Mesenchymal stem cell (in vitro differentiated cells and primary cell): Measurements from ENCODE around the gene AHNAK2.
"Not testable (repeated sequence)": the region's sequence is repeated elsewhere in the genome, so short reads cannot be mapped to it uniquely, and the experiment has no call there.

Experiments used
- DNase-seq: peaks from one replicate; pipeline ENCODE4 v3.0.0-alpha.2; 2013
- H2AFZ ChIP-seq: one replicate; pipeline ENCODE4 v1.6.1; 2013; ENCODE audit warnings: low read depth, mild to moderate bottlenecking, control low read depth, inconsistent platforms, low read length, moderate library complexity
- H2AK5ac ChIP-seq: 2 replicates; pipeline ENCODE4 v1.6.1; 2013; ENCODE audit warnings: low read length, moderate library complexity, mild to moderate bottlenecking, inconsistent platforms; ENCODE audit not compliant: severe bottlenecking
- H2BK120ac ChIP-seq: one replicate; pipeline ENCODE4 v1.6.1; 2013; ENCODE audit warnings: low read depth, mild to moderate bottlenecking, inconsistent platforms, low read length, moderate library complexity
- H2BK12ac ChIP-seq, 2 experiments: one replicate each; pipeline ENCODE4 v1.6.1; 2013; ENCODE audit warnings: inconsistent platforms in 2 of 2, low read length in 2 of 2, mild to moderate bottlenecking in 2 of 2, moderate library complexity in 2 of 2, control low read depth in 1 of 2
- H2BK15ac ChIP-seq: one replicate; pipeline ENCODE4 v1.6.1; 2013; ENCODE audit warnings: mild to moderate bottlenecking, low read depth, inconsistent platforms; ENCODE audit not compliant: poor library complexity, severe bottlenecking
- H2BK5ac ChIP-seq: 2 replicates; pipeline ENCODE4 v1.6.1; 2013; ENCODE audit warnings: low read depth, mild to moderate bottlenecking, low read length, control low read depth, inconsistent platforms; ENCODE audit not compliant: poor library complexity, severe bottlenecking
- H3K14ac ChIP-seq, 2 experiments: one replicate each; pipeline ENCODE4 v1.6.1; 2013; ENCODE audit warnings: inconsistent platforms in 2 of 2, low read length in 2 of 2, control low read depth in 1 of 2, mild to moderate bottlenecking in 1 of 2, moderate library complexity in 1 of 2
- H3K18ac ChIP-seq, 2 experiments: one replicate each; pipeline ENCODE4 v1.6.1; 2013; ENCODE audit warnings: inconsistent platforms in 2 of 2, low read length in 2 of 2, control low read depth in 1 of 2, low read depth in 1 of 2, mild to moderate bottlenecking in 1 of 2
- H3K23ac ChIP-seq, 2 experiments: one replicate each; pipeline ENCODE4 v1.6.1; 2013; ENCODE audit warnings: inconsistent platforms in 2 of 2, low read length in 2 of 2, mild to moderate bottlenecking in 2 of 2, moderate library complexity in 2 of 2, control low read depth in 1 of 2
- H3K27ac ChIP-seq: 2 replicates; pipeline ENCODE4 v1.5.1; 2013; ENCODE audit warnings: mild to moderate bottlenecking, moderate library complexity, low read length, control low read depth, inconsistent platforms; ENCODE audit not compliant: poor library complexity, severe bottlenecking
- H3K27me3 ChIP-seq, 2 experiments: 2 replicates each; pipeline versions ENCODE4 v1.6.1 to v1.7.0; 2013; ENCODE audit warnings: low read length in 2 of 2, mild to moderate bottlenecking in 2 of 2, moderate library complexity in 2 of 2, control low read depth in 1 of 2, inconsistent platforms in 1 of 2; ENCODE audit not compliant: control insufficient read depth in 1 of 2, insufficient read depth in 1 of 2
- H3K36me3 ChIP-seq, 2 experiments: 2 replicates each; pipeline versions ENCODE4 v1.6.1 to v1.7.0; 2013; ENCODE audit warnings: low read length in 2 of 2, control low read depth in 1 of 2, inconsistent platforms in 1 of 2, low read depth in 1 of 2, mild to moderate bottlenecking in 1 of 2; ENCODE audit not compliant: insufficient read depth in 2 of 2, control insufficient read depth in 1 of 2
- H3K4ac ChIP-seq, 2 experiments: one replicate each; pipeline ENCODE4 v1.6.1; 2013; ENCODE audit warnings: inconsistent platforms in 2 of 2, low read length in 2 of 2, mild to moderate bottlenecking in 2 of 2, moderate library complexity in 2 of 2, control low read depth in 1 of 2, low read depth in 1 of 2
- H3K4me1 ChIP-seq: 2 replicates; pipeline ENCODE4 v1.6.1; 2013; ENCODE audit warnings: low read depth, low read length, control low read depth; ENCODE audit not compliant: control insufficient read depth, insufficient read depth
- H3K4me2 ChIP-seq: 2 replicates; pipeline ENCODE4 v1.6.1; 2013; ENCODE audit warnings: low read length, mild to moderate bottlenecking, inconsistent platforms; ENCODE audit not compliant: poor library complexity, severe bottlenecking
- H3K4me3 ChIP-seq, 2 experiments: 2 replicates each; pipeline versions ENCODE4 v1.5.1 to v1.7.0; 2013; ENCODE audit warnings: low read length in 2 of 2, mild to moderate bottlenecking in 2 of 2, control low read depth in 1 of 2, low read depth in 1 of 2; ENCODE audit not compliant: insufficient read depth in 1 of 2
- H3K79me1 ChIP-seq: replicated peaks from 2 replicates; pipeline ENCODE4 v1.6.1; 2013; ENCODE audit warnings: mild to moderate bottlenecking, control low read depth, low read length, inconsistent platforms; ENCODE audit not compliant: poor library complexity, severe bottlenecking
- H3K9ac ChIP-seq: 2 replicates; pipeline ENCODE4 v1.7.0; 2013; ENCODE audit warnings: mild to moderate bottlenecking, low read length, moderate library complexity
- H3K9me3 ChIP-seq: 2 replicates; pipeline ENCODE4 v1.7.0; 2013; ENCODE audit warnings: mild to moderate bottlenecking, low read length; ENCODE audit not compliant: control insufficient read depth
- H4K8ac ChIP-seq: one replicate; pipeline ENCODE4 v1.6.1; 2013; ENCODE audit warnings: inconsistent platforms, mild to moderate bottlenecking, low read length, moderate library complexity
- H4K91ac ChIP-seq: one replicate; pipeline ENCODE4 v1.6.1; 2013; ENCODE audit warnings: mild to moderate bottlenecking, low read length, inconsistent platforms
- WGBS: methylation state at CpG from one replicate; pipeline ENCODE4 v1.1.7; 2013; ENCODE audit warnings: mixed read lengths; 5-methylcytosine and 5-hydroxymethylcytosine counted together

AHNAK2 gene

GRCh38 chr14:104912053-104912452, 66.1 kb downstream of the AHNAK2 start:
- H3K9me3 ChIP-seq, result peaks cover 18% of the 10 kb centered on the region
- H4K91ac ChIP-seq, result no peak overlapping the region
- peaks cover 6 to 47% of the 10 kb centered on the region in 2 experiments for H3K27me3 ChIP-seq
- H3K9ac ChIP-seq, result no peak overlapping the region
- no peak overlapping the region for H3K4me2 ChIP-seq
- no peak overlapping the region for H3K27ac ChIP-seq
- H2BK5ac ChIP-seq, result no peak overlapping the region
- no peaks in the 10 kb centered on the region for H3K79me1 ChIP-seq
- no peak overlapping the region for H3K4me3 ChIP-seq
- no peak overlapping the region for H3K14ac ChIP-seq
- no peak overlapping the region for H2AFZ ChIP-seq
- H2BK120ac ChIP-seq, result no peak overlapping the region
- no peaks in the 10 kb centered on the region for H3K36me3 ChIP-seq
- no peak overlapping the region for H3K4ac ChIP-seq
- no peak overlapping the region for H3K18ac ChIP-seq
- WGBS, result 83% methylated on average over 3 of the region's 3 CpGs
- no peak overlapping the region for H2BK12ac ChIP-seq
- no peak overlapping the region for H2BK15ac ChIP-seq
- no peak overlapping the region for H3K23ac ChIP-seq
- no peak for DNase-seq
- no peak overlapping the region for H2AK5ac ChIP-seq
- H4K8ac ChIP-seq, result no peak overlapping the region
- peaks cover 1% of the 10 kb centered on the region for H3K4me1 ChIP-seq

DNA sequence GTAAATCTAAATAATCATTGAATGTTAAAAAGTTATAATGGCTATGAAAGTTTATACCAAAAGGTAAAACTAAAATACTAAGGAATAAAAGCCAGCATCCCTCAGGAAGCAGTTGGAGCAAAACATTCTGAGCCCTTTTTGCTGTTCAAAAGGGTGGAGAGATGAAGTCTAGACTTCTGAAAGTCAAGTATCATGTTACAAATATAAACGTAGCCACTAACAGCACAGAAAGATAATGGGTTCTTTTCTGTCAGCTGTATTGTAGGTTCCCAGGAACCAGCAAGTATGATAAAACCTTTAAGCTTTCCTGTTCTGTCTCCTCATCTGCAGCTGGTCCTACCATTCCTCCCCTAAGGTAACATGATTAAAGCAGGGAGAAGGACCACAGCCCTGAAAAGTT, 69.9 kb downstream of the AHNAK2 start:
- no peaks in the 10 kb centered on the region for H3K79me1 ChIP-seq

GRCh38 chr14:104905579-104905933, 72.6 kb downstream of the AHNAK2 start:
- H2AFZ ChIP-seq, result not testable (repeated sequence)

More for the DNA sequence above, 69.9 kb downstream of the AHNAK2 start:
- H2AFZ ChIP-seq, result no peak overlapping the region
- no peak overlapping the region for H2BK12ac ChIP-seq
- no peak overlapping the region for H3K18ac ChIP-seq
- H3K9me3 ChIP-seq, result peaks cover 35% of the 10 kb centered on the region
- no peaks in the 10 kb centered on the region for H3K36me3 ChIP-seq
- no peak overlapping the region for H2BK120ac ChIP-seq
- H2AK5ac ChIP-seq, result no peak overlapping the region
- H3K4me3 ChIP-seq, result no peak overlapping the region
- no peak overlapping the region for H3K23ac ChIP-seq
- no peak overlapping the region for H2BK15ac ChIP-seq
- H3K4me1 ChIP-seq, result peaks cover 1% of the 10 kb centered on the region
- H3K27me3 ChIP-seq, result peaks cover 8 to 36% of the 10 kb centered on the region in 2 experiments
- no peak overlapping the region for H3K14ac ChIP-seq
- H2BK5ac ChIP-seq, result no peak overlapping the region
- no peak overlapping the region for H4K91ac ChIP-seq
- WGBS, result 25% methylated on average over 1 of the region's 1 CpG
- H4K8ac ChIP-seq, result no peak overlapping the region
- no peak for DNase-seq
- H3K4me2 ChIP-seq, result no peak overlapping the region
- no peak overlapping the region for H3K27ac ChIP-seq
- H3K4ac ChIP-seq, result no peak overlapping the region
- no peak overlapping the region for H3K9ac ChIP-seq

GRCh38 chr14:104904650-104905578, 73.3 kb downstream of the AHNAK2 start:
- not testable (repeated sequence) for H2AFZ ChIP-seq, H3K4me3 ChIP-seq, H3K27ac ChIP-seq, H3K9ac ChIP-seq, H2BK12ac ChIP-seq, H3K4ac ChIP-seq, H3K18ac ChIP-seq, H3K4me2 ChIP-seq, H2BK15ac ChIP-seq, H2BK5ac ChIP-seq, H4K8ac ChIP-seq, H3K23ac ChIP-seq, DNase-seq, H2BK120ac ChIP-seq, H3K79me1 ChIP-seq, H3K4me1 ChIP-seq, H3K14ac ChIP-seq, H2AK5ac ChIP-seq, H3K36me3 ChIP-seq, H4K91ac ChIP-seq
- peaks cover 8 to 35% of the 10 kb centered on the region in 2 experiments for H3K27me3 ChIP-seq
- peaks cover 24% of the 10 kb centered on the region for H3K9me3 ChIP-seq
- WGBS, result 79% methylated on average over 30 of the region's 38 CpGs

More at GRCh38 chr14:104905579-104905933, 72.6 kb downstream of the AHNAK2 start:
- not testable (repeated sequence) for H3K23ac ChIP-seq, H3K4me3 ChIP-seq, H2AK5ac ChIP-seq, DNase-seq, H3K4ac ChIP-seq, H3K14ac ChIP-seq, H4K91ac ChIP-seq, H2BK15ac ChIP-seq, H3K4me1 ChIP-seq, H3K4me2 ChIP-seq, H3K18ac ChIP-seq, H3K27ac ChIP-seq, H2BK120ac ChIP-seq, H3K79me1 ChIP-seq, H2BK12ac ChIP-seq, H2BK5ac ChIP-seq, H3K36me3 ChIP-seq, H4K8ac ChIP-seq, H3K9ac ChIP-seq
- WGBS, result 81% methylated on average over 23 of the region's 28 CpGs
- Histone ChIP-seq H3K9me3 (peaks cover 24% of the 10 kb centered on the region), H3K27me3 (peaks cover 8 to 36% of the 10 kb centered on the region in 2 experiments)
